Neural crest cell (in vitro differentiated cells): ENCODE data around the gene ISG20. TPM values are rescaled to one million over a fixed set of nuclear protein-coding genes. Genes with fewer than 3 reads are reported as not detected.

Experiments used
- DNase-seq: peaks from one replicate; pipeline ENCODE4 v3.0.0; 2021; ENCODE audit warnings: low read depth, mixed read lengths, low spot score
- H3K27ac Mint-ChIP-seq: one replicate; pipeline ENCODE4 v1.8.0; 2021; ENCODE audit warnings: mild to moderate bottlenecking, mixed read lengths; ENCODE audit not compliant: unreplicated experiment
- H3K27me3 Mint-ChIP-seq: 2 replicates; pipeline ENCODE4 v1.8.0; 2021; ENCODE audit warnings: low read depth, mild to moderate bottlenecking, mixed read lengths
- H3K36me3 Mint-ChIP-seq: 2 replicates; pipeline ENCODE4 v1.8.0; 2021; ENCODE audit warnings: low read depth, mild to moderate bottlenecking, mixed read lengths
- H3K4me1 Mint-ChIP-seq: 2 replicates; pipeline ENCODE4 v1.8.0; 2021; ENCODE audit warnings: mixed read lengths
- H3K4me3 Mint-ChIP-seq: one replicate; pipeline ENCODE4 v1.8.0; 2021; ENCODE audit warnings: mild to moderate bottlenecking, mixed read lengths
- H3K9me3 Mint-ChIP-seq: 2 replicates; pipeline ENCODE4 v1.8.0; 2021; ENCODE audit warnings: mixed read lengths
- total RNA-seq: library from RNA; stranded (reverse); gene quantifications from 2 replicates; pipeline ENCODE4 v1.2.1, GENCODE V29; 2021
- TF ChIP-seq, protein P1 (sequence below): fragments of 200-600 bp; sonication (generic); conservative IDR thresholded peaks from 2 replicates; pipeline ENCODE4 v1.5.0; 2021; ENCODE audit warnings: antibody characterized with exemption, mild to moderate bottlenecking

The ISG20 gene
- total RNA-seq, 1 donor from 2014 or later: 1.5 TPM

DNA sequence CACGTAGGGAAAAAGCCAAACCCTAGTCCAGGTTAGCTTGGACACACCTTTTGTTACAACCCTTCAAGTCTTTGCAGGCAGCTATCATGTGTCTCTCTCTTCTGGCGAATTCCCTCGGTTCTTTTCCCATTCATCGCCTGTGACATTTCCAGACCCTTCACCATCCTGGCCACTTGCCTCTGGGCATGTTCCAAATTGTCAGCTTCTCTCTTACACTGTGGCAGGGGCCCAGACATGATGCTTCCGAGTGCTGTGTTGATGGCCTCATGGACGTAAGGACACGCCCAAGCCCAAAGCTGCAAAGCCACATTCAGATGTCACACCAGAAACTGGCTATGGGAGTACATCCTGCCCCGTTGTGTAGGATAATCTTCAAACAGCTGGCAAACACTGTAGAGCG is 58.5 kb downstream of the ISG20 start:
- DNase-seq: no peak

DNA sequence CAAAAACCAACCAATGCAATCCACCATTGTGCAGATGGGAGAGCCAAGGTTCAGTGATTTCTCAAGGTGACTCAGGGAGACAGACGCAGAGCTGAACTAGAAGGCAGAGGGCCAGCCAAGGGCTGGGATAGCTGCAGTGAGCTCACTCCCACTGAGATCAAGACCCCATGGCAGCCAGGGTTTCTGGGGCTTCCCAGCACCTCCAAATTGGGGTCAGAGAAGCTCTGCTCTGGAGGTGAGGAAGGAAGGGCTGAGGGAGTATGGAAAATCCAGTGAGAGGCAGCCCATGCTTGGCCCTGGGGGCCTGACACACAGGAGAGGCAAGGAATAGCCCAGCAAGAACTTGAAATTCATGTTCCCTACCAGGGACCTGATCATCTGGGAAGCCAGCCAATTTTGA is 61.0 kb downstream of the ISG20 start:
- peaks cover 41% of the 10 kb centered on the region for H3K27me3 Mint-ChIP-seq
- H3K27ac Mint-ChIP-seq: no peak overlapping the region
- no peaks in the 10 kb centered on the region for H3K36me3 Mint-ChIP-seq

More for the DNA sequence above, 58.5 kb downstream of the ISG20 start:
- TF ChIP-seq, protein P1, sequence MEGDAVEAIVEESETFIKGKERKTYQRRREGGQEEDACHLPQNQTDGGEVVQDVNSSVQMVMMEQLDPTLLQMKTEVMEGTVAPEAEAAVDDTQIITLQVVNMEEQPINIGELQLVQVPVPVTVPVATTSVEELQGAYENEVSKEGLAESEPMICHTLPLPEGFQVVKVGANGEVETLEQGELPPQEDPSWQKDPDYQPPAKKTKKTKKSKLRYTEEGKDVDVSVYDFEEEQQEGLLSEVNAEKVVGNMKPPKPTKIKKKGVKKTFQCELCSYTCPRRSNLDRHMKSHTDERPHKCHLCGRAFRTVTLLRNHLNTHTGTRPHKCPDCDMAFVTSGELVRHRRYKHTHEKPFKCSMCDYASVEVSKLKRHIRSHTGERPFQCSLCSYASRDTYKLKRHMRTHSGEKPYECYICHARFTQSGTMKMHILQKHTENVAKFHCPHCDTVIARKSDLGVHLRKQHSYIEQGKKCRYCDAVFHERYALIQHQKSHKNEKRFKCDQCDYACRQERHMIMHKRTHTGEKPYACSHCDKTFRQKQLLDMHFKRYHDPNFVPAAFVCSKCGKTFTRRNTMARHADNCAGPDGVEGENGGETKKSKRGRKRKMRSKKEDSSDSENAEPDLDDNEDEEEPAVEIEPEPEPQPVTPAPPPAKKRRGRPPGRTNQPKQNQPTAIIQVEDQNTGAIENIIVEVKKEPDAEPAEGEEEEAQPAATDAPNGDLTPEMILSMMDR: no peak
- Mint-ChIP-seq H3K4me1 (peaks cover 6% of the 10 kb centered on the region), H3K27ac (no peak overlapping the region), H3K9me3 (no peaks in the 10 kb centered on the region), H3K36me3 (no peaks in the 10 kb centered on the region), H3K27me3 (peaks cover 20% of the 10 kb centered on the region), H3K4me3 (no peak overlapping the region)

DNA sequence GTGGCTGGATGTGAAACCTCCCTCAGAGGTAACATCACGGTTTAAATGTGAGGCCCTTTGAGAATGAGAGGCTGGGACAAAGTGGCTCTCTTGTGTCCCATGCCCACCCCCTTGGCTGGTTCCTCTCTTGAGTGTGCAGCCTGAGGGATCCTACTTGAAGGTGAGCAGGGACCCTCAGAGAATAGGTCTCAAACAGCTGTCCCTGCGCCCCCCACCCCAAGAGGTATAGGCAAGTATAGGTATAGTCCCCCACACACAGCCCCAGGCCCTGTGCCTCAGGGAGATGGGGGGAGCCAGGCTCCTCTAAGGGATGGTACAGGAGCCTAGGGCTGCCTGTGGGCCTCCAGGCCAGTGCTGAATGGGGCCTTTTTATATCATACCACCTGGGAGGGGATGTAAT is 61.9 kb downstream of the ISG20 start:
- Mint-ChIP-seq H3K27ac (no peak overlapping the region), H3K4me3 (no peak overlapping the region), H3K9me3 (no peaks in the 10 kb centered on the region), H3K4me1 (peaks cover 6% of the 10 kb centered on the region), H3K27me3 (peaks cover 44% of the 10 kb centered on the region), H3K36me3 (no peaks in the 10 kb centered on the region)
- DNase-seq: no peak
- TF ChIP-seq, protein P1: no peak

More for the DNA sequence above, 61.0 kb downstream of the ISG20 start:
- Mint-ChIP-seq H3K4me3 (no peak overlapping the region), H3K9me3 (no peaks in the 10 kb centered on the region), H3K4me1 (peaks cover 4% of the 10 kb centered on the region)
- no peak for DNase-seq
- TF ChIP-seq, protein P1: no peak

DNA sequence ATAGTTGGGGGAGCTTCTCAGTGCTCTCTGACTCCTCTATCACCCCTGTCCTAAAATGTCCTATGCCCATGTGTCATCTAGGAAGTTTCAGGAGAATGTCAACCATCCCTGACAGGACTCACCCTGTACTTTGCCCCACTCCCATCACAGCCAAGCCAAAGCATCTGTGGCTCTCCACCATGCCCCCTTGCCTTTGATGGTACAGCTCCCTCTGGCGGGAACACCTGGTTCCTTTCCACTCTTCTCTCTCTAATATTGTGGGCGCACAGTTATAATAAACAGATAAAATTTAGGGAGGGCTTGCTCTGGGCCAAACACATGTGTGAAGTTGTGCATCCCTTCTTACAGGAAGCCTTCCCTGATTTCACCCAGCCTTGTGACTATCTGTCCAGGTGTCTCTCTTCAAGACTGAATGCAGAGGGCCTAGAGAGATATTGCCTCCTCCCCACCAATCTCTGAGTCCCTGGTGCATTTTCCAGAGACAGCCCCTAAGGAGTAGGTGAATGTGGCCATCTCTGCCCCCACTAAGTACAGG is 62.8 kb downstream of the ISG20 start:
- no peaks in the 10 kb centered on the region for H3K9me3 Mint-ChIP-seq
- H3K27ac Mint-ChIP-seq: no peak overlapping the region
- TF ChIP-seq, protein P1: peak; percentile 51
- no peak overlapping the region for H3K4me3 Mint-ChIP-seq
- peaks cover 10% of the 10 kb centered on the region for H3K4me1 Mint-ChIP-seq
- peaks cover 51% of the 10 kb centered on the region for H3K27me3 Mint-ChIP-seq
- no peaks in the 10 kb centered on the region for H3K36me3 Mint-ChIP-seq
- DNase-seq: no peak

DNA sequence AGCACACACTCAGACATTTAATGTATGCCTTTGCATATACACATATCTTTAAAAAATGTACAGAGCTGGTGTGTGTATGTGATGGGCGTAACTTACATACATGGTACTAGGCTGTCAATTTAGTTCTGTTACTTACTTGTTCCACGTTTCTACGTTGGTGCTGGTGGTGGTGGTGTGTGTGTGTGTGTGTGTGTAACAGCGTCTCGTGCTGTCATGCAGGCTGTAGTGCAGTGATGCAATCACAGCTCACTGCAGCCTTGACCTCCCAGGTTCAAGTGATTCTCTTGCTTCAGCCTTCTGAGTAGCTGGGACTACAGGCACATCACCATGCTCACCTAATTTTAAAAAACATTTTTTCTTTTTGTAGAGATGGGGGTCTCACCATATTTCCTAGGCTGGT is 64.2 kb downstream of the ISG20 start:
- peaks cover 49% of the 10 kb centered on the region for H3K27me3 Mint-ChIP-seq
- H3K9me3 Mint-ChIP-seq: no peaks in the 10 kb centered on the region
- no peak overlapping the region for H3K27ac Mint-ChIP-seq
- no peaks in the 10 kb centered on the region for H3K36me3 Mint-ChIP-seq
- H3K4me1 Mint-ChIP-seq: peaks cover 10% of the 10 kb centered on the region
- DNase-seq: no peak
- H3K4me3 Mint-ChIP-seq: no peak overlapping the region
- TF ChIP-seq, protein P1: no peak

DNA sequence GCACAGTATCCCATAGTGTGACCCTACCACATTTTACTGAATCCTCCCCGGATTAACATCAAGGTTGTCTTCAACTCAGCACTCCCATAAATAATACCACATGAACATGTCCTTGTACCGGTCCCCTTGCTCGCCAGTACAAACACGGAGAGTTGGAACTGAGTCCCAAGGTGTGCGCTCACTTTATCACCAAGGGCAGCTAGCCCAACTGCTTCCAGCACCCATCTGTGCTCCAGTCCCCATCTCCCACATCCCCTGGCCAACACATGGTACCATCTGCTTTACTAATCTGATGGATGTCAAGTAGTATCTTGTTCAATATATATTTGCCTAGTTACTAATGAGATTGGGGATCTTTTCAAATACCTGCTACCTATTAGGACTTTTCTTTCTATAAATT is 64.7 kb downstream of the ISG20 start:
- no peaks in the 10 kb centered on the region for H3K36me3 Mint-ChIP-seq
- H3K27ac Mint-ChIP-seq: no peak overlapping the region
- TF ChIP-seq, protein P1: no peak
- H3K9me3 Mint-ChIP-seq: no peaks in the 10 kb centered on the region
- H3K4me3 Mint-ChIP-seq: peak overlapping the region; percentile 63
- DNase-seq: no peak
- H3K4me1 Mint-ChIP-seq: peaks cover 10% of the 10 kb centered on the region
- peaks cover 45% of the 10 kb centered on the region for H3K27me3 Mint-ChIP-seq
